ENCODE results near the gene NR1D2. TPM values are rescaled to one million over a fixed set of nuclear protein-coding genes. Genes with fewer than 3 reads are reported as not detected.

The NR1D2 gene
- total and polyA plus RNA-seq, 2 of the 13 experiments (the other 11 are each of a cell fraction or from before 2014, with no cell fraction given): 5.3 to 8.1 TPM

GRCh38 chr3:23961913-23962312 lies 16.8 kb downstream of the NR1D2 start:
- no peaks in the 10 kb centered on the region for H3K79me2 ChIP-seq (ENCODE audit: insufficient read depth, low read length)

More at GRCh38 chr3:23961913-23962312, 16.8 kb downstream of the NR1D2 start:
- in situ Hi-C loops (cut with HindIII; ENCODE audit: extremely low pct_ligation_motif_present, low pct_unique_long_range_greater_than_20kb): no loop called here
- Histone ChIP-seq H4K20me1 (ENCODE audit: insufficient read depth, low read length) (no peaks in the 10 kb centered on the region), H3K4me3 (replicated peaks in 1 of 3; ENCODE audit: insufficient read depth in 1 of 3, low read depth in 2 of 3, low read length in 3 of 3) (no peak overlapping the region), H3K9me3 (ENCODE audit: low read length) (no peaks in the 10 kb centered on the region), H3K9ac (ENCODE audit: insufficient read depth, low read depth, low read length) (no peak overlapping the region), H3K4me1 (ENCODE audit: insufficient read depth, low read length) (no peaks in the 10 kb centered on the region), H3K36me3 (replicated peaks in 1 of 2; ENCODE audit: control insufficient read depth in 1 of 2, insufficient read depth in 2 of 2, low read length in 2 of 2) (peaks cover 3 to 42% of the 10 kb centered on the region in 2 experiments; a peak in 4 of 5 replicates), H3K4me2 (ENCODE audit: low read depth, low read length) (no peak overlapping the region), H3K27ac (ENCODE audit: extremely low read length, insufficient read depth, low read length) (no peak overlapping the region), H3K27me3 (ENCODE audit: control insufficient read depth in 1 of 2, insufficient read depth in 2 of 2, low read length in 2 of 2) (no peaks in the 10 kb centered on the region), H2AFZ (ENCODE audit: low read length) (no peak overlapping the region)
- intact Hi-C loops (cut with micrococcal nuclease; ENCODE audit: unreplicated experiment): no loop called here
- 98% methylated on average over 5 of the region's 5 CpGs for WGBS (ENCODE audit: low lambda C conversion rate)
- ATAC-seq: no peak
- DNase-seq (ENCODE audit: low spot score): no peak
- no peak for TF ChIP-seq ATRX (CRISPR knock-in tag; IDR thresholded peaks at IDR 0.05; ENCODE audit: borderline replicate concordance)
- no peak for TF ChIP-seq ZNF33B (CRISPR knock-in tag; IDR thresholded peaks at IDR 0.05)
- no peak for TF ChIP-seq ZXDC (CRISPR knock-in tag; IDR thresholded peaks at IDR 0.05)
- no peak for TF ChIP-seq RAD51 (IDR thresholded peaks at IDR 0.05; ENCODE audit: borderline replicate concordance)
- no peak for TF ChIP-seq BHLHE40 (IDR thresholded peaks at IDR 0.05; ENCODE audit: low read length)
- no peak for TF ChIP-seq FOXO4 (CRISPR knock-in tag; conservative IDR thresholded peaks at IDR 0.05)
- TF ChIP-seq PPARG (CRISPR knock-in tag; conservative IDR thresholded peaks at IDR 0.05): no peak
- TF ChIP-seq NFAT5 (CRISPR knock-in tag; IDR thresholded peaks at IDR 0.05): no peak
- no peak for TF ChIP-seq ZNF772 (CRISPR knock-in tag; IDR thresholded peaks at IDR 0.05)
- TF ChIP-seq SP5 (CRISPR knock-in tag; IDR thresholded peaks at IDR 0.05; ENCODE audit: borderline replicate concordance, low read depth): no peak
- no peak for TF ChIP-seq PBX2 (CRISPR knock-in tag; IDR thresholded peaks at IDR 0.05)
- no peak for TF ChIP-seq TBP (CRISPR knock-in tag; IDR thresholded peaks at IDR 0.05)
- no peak for TF ChIP-seq SP4 (CRISPR knock-in tag; IDR thresholded peaks at IDR 0.05)
- ChIA-PET POLR2A (no interaction called here), CTCF (ENCODE audit: low intra/inter-chr PET ratio, low total read pairs) (no interaction called here)
- no TSS peak for BruUV-seq (replicated peaks)
- no peak for FAIRE-seq

Data from HepG2 (cell line).